B cell (primary cell): ENCODE measurements around the gene MMP15.

ENCODE experiments used
- CTCF ChIP-seq: fragments of 200-600 bp; IDR thresholded peaks from one replicate; pipeline ENCODE4 v1.8.0; 2022; ENCODE audit warnings: antibody characterized with exemption, mild to moderate bottlenecking
- EZH2 ChIP-seq: IDR thresholded peaks from 2 replicates; pipeline ENCODE4 v1.6.1; 2012; ENCODE audit warnings: borderline replicate concordance, low read depth, mild to moderate bottlenecking, moderate library complexity, low read length; ENCODE audit not compliant: insufficient read depth, poor library complexity, severe bottlenecking

GRCh38 chr16:58076514-58076913 is 51.0 kb downstream of the MMP15 start:
- no peak for TF ChIP-seq CTCF
- no peak for TF ChIP-seq EZH2
